SK-N-SH treated with all-trans-retinoic acid at 6 μM for 48 hours (cell line): ENCODE results near the gene FAHD1.

Source experiments
- CREB5 ChIP-seq: fragments of 250-450 bp; sonication (Bioruptor Pico); IDR thresholded peaks from 2 replicates; pipeline ENCODE4 v1.5.1; 2020; ENCODE audit warnings: low read depth, mild to moderate bottlenecking, moderate library complexity
- CSDC2 ChIP-seq: fragments of 250-450 bp; sonication (Bioruptor Pico); IDR thresholded peaks from 2 replicates; pipeline ENCODE4 v1.5.0; 2020; ENCODE audit warnings: mild to moderate bottlenecking, moderate library complexity
- GLIS3 ChIP-seq: fragments of 250-450 bp; sonication (Bioruptor Pico); IDR thresholded peaks from 2 replicates; pipeline ENCODE4 v1.5.0; 2020; ENCODE audit warnings: mild to moderate bottlenecking, moderate library complexity
- ISL1 ChIP-seq: fragments of 250-450 bp; sonication (Bioruptor Pico); IDR thresholded peaks from 2 replicates; pipeline ENCODE4 v2.1.2; 2022; ENCODE audit warnings: mild to moderate bottlenecking, moderate library complexity
- PPARA ChIP-seq: fragments of 250-450 bp; sonication (Bioruptor Pico); IDR thresholded peaks from 2 replicates; pipeline ENCODE4 v1.5.0; 2020; ENCODE audit warnings: mild to moderate bottlenecking, borderline replicate concordance
- RARB ChIP-seq: fragments of 250-450 bp; sonication (Bioruptor Pico); IDR thresholded peaks from 2 replicates; pipeline ENCODE4 v1.8.0; 2021; ENCODE audit warnings: mild to moderate bottlenecking, moderate library complexity
- TOX ChIP-seq: fragments of 250-450 bp; sonication (Bioruptor Pico); IDR thresholded peaks from 2 replicates; pipeline ENCODE4 v1.8.0; 2021; ENCODE audit warnings: mild to moderate bottlenecking, moderate library complexity, borderline replicate concordance
- ZFP3 ChIP-seq: fragments of 250-450 bp; sonication (Bioruptor Pico); IDR thresholded peaks from 2 replicates; pipeline ENCODE4 v1.5.0; 2020; ENCODE audit warnings: mild to moderate bottlenecking, moderate library complexity
- ZFP30 ChIP-seq: fragments of 450-650 bp; formaldehyde crosslinking; IDR thresholded peaks from 2 replicates; pipeline ENCODE4 v1.5.0; 2022; ENCODE audit warnings: mild to moderate bottlenecking, moderate library complexity
- ZNF565 ChIP-seq: fragments of 450-650 bp; formaldehyde crosslinking; conservative IDR thresholded peaks from 2 replicates; pipeline ENCODE4 v1.5.0; 2020; ENCODE audit warnings: low read depth, mild to moderate bottlenecking, moderate library complexity
- ZNF70 ChIP-seq: fragments of 450-650 bp; formaldehyde crosslinking; IDR thresholded peaks from 2 replicates; pipeline ENCODE4 v1.5.0; 2020; ENCODE audit warnings: mild to moderate bottlenecking, moderate library complexity
- TF ChIP-seq, protein P1 (sequence below): fragments of 250-450 bp; sonication (Bioruptor Pico); IDR thresholded peaks from 2 replicates; pipeline ENCODE4 v1.8.0; 2020; ENCODE audit warnings: mild to moderate bottlenecking, moderate library complexity, borderline replicate concordance

GRCh38 chr16:1808691-1809090, 18.3 kb upstream of the FAHD1 start:
- TF ChIP-seq GLIS3 (CRISPR knock-in tag) (no peak), CREB5 (no peak), ZNF70 (CRISPR knock-in tag) (no peak), ZNF565 (no peak), PPARA (no peak), RARB (CRISPR knock-in tag) (no peak), TOX (CRISPR knock-in tag) (no peak), CSDC2 (CRISPR knock-in tag) (no peak), ZFP3 (no peak), ISL1 (CRISPR knock-in tag) (no peak), ZFP30 (no peak)
- TF ChIP-seq, protein P1, sequence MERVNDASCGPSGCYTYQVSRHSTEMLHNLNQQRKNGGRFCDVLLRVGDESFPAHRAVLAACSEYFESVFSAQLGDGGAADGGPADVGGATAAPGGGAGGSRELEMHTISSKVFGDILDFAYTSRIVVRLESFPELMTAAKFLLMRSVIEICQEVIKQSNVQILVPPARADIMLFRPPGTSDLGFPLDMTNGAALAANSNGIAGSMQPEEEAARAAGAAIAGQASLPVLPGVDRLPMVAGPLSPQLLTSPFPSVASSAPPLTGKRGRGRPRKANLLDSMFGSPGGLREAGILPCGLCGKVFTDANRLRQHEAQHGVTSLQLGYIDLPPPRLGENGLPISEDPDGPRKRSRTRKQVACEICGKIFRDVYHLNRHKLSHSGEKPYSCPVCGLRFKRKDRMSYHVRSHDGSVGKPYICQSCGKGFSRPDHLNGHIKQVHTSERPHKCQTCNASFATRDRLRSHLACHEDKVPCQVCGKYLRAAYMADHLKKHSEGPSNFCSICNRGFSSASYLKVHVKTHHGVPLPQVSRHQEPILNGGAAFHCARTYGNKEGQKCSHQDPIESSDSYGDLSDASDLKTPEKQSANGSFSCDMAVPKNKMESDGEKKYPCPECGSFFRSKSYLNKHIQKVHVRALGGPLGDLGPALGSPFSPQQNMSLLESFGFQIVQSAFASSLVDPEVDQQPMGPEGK (CRISPR knock-in tag): no peak
